ENCODE results near the gene PRIMA1.

The PRIMA1 gene

GRCh38 chr14:93759719-93760307 lies 28.5 kb downstream of the PRIMA1 start:
- DNase-seq (ENCODE audit: low read depth, low spot score), result no peak
- in situ Hi-C loops (cut with HindIII; ENCODE audit: low sequenced_read_pairs), result no loop called here
- no peak for TF ChIP-seq CTCF (IDR thresholded peaks at IDR 0.05; ENCODE audit: low read depth, low read length)
- no peak overlapping the region for H3K4me3 ChIP-seq (ENCODE audit: low read depth, low read length)

- in situ Hi-C loops (cut with HindIII; ENCODE audit: low sequenced_read_pairs), result no loop called here
- no peak overlapping the region for H3K4me3 ChIP-seq (ENCODE audit: low read depth, low read length)
- no peak for TF ChIP-seq CTCF (IDR thresholded peaks at IDR 0.05; ENCODE audit: low read depth, low read length)
- DNase-seq (ENCODE audit: low read depth, low spot score), result no peak
These were observed 31.1 kb downstream of the PRIMA1 start for GRCh38 chr14:93757206-93757605.

- DNase-seq (ENCODE audit: low read depth, low spot score), result no peak
- in situ Hi-C loops (cut with HindIII; ENCODE audit: low sequenced_read_pairs), result no loop called here
- no peak overlapping the region for H3K4me3 ChIP-seq (ENCODE audit: low read depth, low read length)
- no peak for TF ChIP-seq CTCF (IDR thresholded peaks at IDR 0.05; ENCODE audit: low read depth, low read length)
These were observed 34.6 kb downstream of the PRIMA1 start for GRCh38 chr14:93753647-93754046.

GRCh38 chr14:93752980-93753561 lies 35.2 kb downstream of the PRIMA1 start:
- no peak overlapping the region for H3K4me3 ChIP-seq (ENCODE audit: low read depth, low read length)
- in situ Hi-C loops (cut with HindIII; ENCODE audit: low sequenced_read_pairs), result no loop called here
- no peak for TF ChIP-seq CTCF (IDR thresholded peaks at IDR 0.05; ENCODE audit: low read depth, low read length)
- DNase-seq (ENCODE audit: low read depth, low spot score), result no peak

GRCh38 chr14:93751946-93752655 lies 36.2 kb downstream of the PRIMA1 start:
- in situ Hi-C loops (cut with HindIII; ENCODE audit: low sequenced_read_pairs), result no loop called here
- no peak overlapping the region for H3K4me3 ChIP-seq (ENCODE audit: low read depth, low read length)
- DNase-seq (ENCODE audit: low read depth, low spot score), result no peak
- no peak for TF ChIP-seq CTCF (IDR thresholded peaks at IDR 0.05; ENCODE audit: low read depth, low read length)

GRCh38 chr14:93749076-93749420 lies 39.2 kb downstream of the PRIMA1 start:
- H3K4me3 ChIP-seq (ENCODE audit: low read depth, low read length), result no peak overlapping the region
- TF ChIP-seq CTCF (IDR thresholded peaks at IDR 0.05; ENCODE audit: low read depth, low read length), result no peak
- in situ Hi-C loops (cut with HindIII; ENCODE audit: low sequenced_read_pairs), result no loop called here
- no peak for DNase-seq (ENCODE audit: low read depth, low spot score)
